Heart right ventricle (tissue), 16 donors: ENCODE results near the gene SFRP5. TPM values are rescaled to one million over a fixed set of nuclear protein-coding genes. Genes with fewer than 3 reads are reported as not detected.

Source experiments
- ATAC-seq, 8 donors: fragments of 200-7000 bp; cut with Tn5 transposase; one replicate each; pipeline ENCODE4 v1.9.1; 2020; ENCODE audit warnings: mild to moderate bottlenecking in 8 of 8, moderate library complexity in 8 of 8, moderate number of reproducible peaks in 1 of 8
- DNase-seq, 2 donors: peaks; one replicate each; pipeline ENCODE4 v3.0.0-alpha.2; 2020
- H3K27ac ChIP-seq, 10 donors: fragments of 200-600 bp; sonication (generic) in 2 of 10; one replicate each; pipeline versions ENCODE4 v1.5.0 to v1.8.0; 2020 to 2022; ENCODE audit warnings: mild to moderate bottlenecking in 3 of 10
- H3K27me3 ChIP-seq, 7 donors: fragments of 200-600 bp; one replicate each; pipeline ENCODE4 v1.8.0; 2021 to 2022; ENCODE audit warnings: mild to moderate bottlenecking in 2 of 7
- H3K36me3 ChIP-seq, 9 donors: fragments of 200-600 bp; sonication (generic) in 1 of 9; one replicate each; pipeline versions ENCODE4 v1.5.0 to v1.8.0; 2020 to 2022; ENCODE audit warnings: mild to moderate bottlenecking in 2 of 9
- H3K4me1 ChIP-seq, 9 donors: fragments of 200-600 bp; sonication (generic) in 1 of 9; one replicate each; pipeline versions ENCODE4 v1.5.0 to v1.8.0; 2020 to 2022; ENCODE audit warnings: mild to moderate bottlenecking in 4 of 9
- H3K4me3 ChIP-seq, 10 donors: fragments of 200-600 bp; sonication (generic) in 2 of 10; one replicate each; pipeline versions ENCODE4 v1.5.0 to v1.8.0; 2020 to 2022; ENCODE audit warnings: mild to moderate bottlenecking in 7 of 10, moderate library complexity in 2 of 10
- H3K9me3 ChIP-seq, 11 donors: fragments of 200-600 bp in 10 of 11; sonication (generic) in 2 of 11; one replicate each; pipeline versions ENCODE4 v1.5.0 to v1.8.0; 2013 to 2022; ENCODE audit warnings: mild to moderate bottlenecking in 2 of 11, control low read depth in 1 of 11, moderate library complexity in 1 of 11
- WGBS, 2 donors: extraction: QIAGEN DNeasy Blood & Tissue Kit; methylation state at CpG; one replicate each; pipeline ENCODE4 v1.1.7; 2013; ENCODE audit warnings: inconsistent platforms in 1 of 2; 5-methylcytosine and 5-hydroxymethylcytosine counted together
- intact Hi-C, 10 donors: fragments of 100-400 bp; cut with DNase I; formaldehyde crosslinking; loops; one replicate each; pipeline versions ENCODE4 v1.11.1 to v1.14.2; 2022
- polyA plus RNA-seq, 2 donors: library from polyadenylated mRNA; stranded (reverse); fragments of 200-250 nt; gene quantifications; one replicate each; pipeline ENCODE4 v1.2.3, GENCODE V29; 2013
- total RNA-seq, 10 donors: library from RNA; stranded (reverse); fragmentation: NEBNext Ultra II Directional in 3 of 10; extraction: Animal tissue kit (Norgen Biotek cat#: 25700) in 3 of 10; gene quantifications; one replicate each; pipeline versions ENCODE4 v1.2.1 to v1.2.4, GENCODE V29; 2021 to 2023
- TF ChIP-seq, protein P1 (sequence below), 9 donors: fragments of 200-600 bp; sonication (generic) in 2 of 9; IDR thresholded peaks; one replicate each; pipeline versions ENCODE4 v1.5.0 to v1.8.0; 2021 to 2022; ENCODE audit warnings: antibody characterized with exemption in 9 of 9, mild to moderate bottlenecking in 5 of 9, moderate library complexity in 1 of 9
- donor health status: Arrhythmogenic right ventricular cardiomyopathy.
- donor health status: ischemic (EF 13 %, LVEDD 7.1; RV severe dilation, severe dysfunction).
- donor health status: healthy with polysubstance abuse.
- donor health status: DM: no; HTN: yes; CAD: no.
- donor health status: DM: no; HTN: no; CAD: no.
- donor health status: ischemic (EF 25% LVEDD 6.9; RV normal size, moderate dysfunction).
- donor health status: ischemic (EF 25% LVEDD 5.7; RV mildly dilated, moderate dysfunction).
- donor health status: healthy.
- donor health status: DM: yes; HTN: yes; CAD: no.
- donor health status: Ischemic cardiomyopathy.
- donor health status: ischemic (EF 35%, LVEDD 5.7; RV mildly dilated, moderate dysfunction).
- donor health status: nonischemic (EF 11% LVEDD 7.7; RV severe dilation, severe dysfunction).
- donor health status: DM: yes; HTN: yes; CAD: no.
- donor health status: PGD.
- donor health status: ischemic (EF 29% LVEDD 5.4; RV normal size, mild dysfunction).
- donor health status: nonischemic (EF 23%, LVEDD 6.1; RV moderate dilation, normal function).

The SFRP5 gene
- total and polyA plus RNA-seq, 12 donors: 0.19 to 4.3 (median 1.0) TPM; not detected in 2

DNA sequence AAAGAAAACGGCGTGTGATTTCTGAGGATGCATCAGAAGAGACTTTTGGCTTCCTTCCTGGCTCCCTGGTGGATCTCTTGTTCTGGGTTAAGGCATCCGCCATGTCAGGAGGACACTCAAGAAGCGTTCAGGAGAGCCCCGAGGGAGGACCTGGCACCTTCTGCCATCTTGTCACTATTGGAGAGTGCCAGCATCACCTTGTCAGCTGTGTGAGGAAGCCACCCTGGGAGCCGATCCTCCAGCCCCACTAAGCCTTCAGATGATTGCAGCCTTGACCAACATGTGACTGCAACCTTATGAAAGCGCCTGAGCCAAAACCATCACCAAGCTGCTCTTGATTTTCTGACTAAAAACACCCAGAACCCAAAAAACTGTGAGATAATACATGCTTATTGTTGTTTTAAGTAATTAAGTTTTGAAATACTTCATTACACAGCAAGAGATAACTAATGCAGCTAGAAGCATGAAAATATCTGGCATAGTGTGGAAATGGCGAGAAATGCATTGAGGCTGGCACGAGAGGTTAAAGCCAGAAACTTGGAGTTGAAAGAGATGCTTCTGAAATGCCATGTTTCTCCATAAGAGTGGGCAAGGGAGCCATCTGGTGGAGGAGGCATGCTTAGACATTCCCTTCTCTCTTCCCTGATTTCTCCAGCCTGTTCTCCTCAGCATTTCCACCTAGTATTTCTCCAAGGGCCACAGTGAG, 40.3 kb downstream of the SFRP5 start:
- H3K4me1 ChIP-seq: peaks cover 0 to 10% (median 1%) of the 10 kb centered on the region in 9 donors
- 60 to 66% methylated on average over 9 of the region's 9 CpGs for WGBS, 2 donors
- no peaks in the 10 kb centered on the region for H3K36me3 ChIP-seq
- H3K27ac ChIP-seq: no peak overlapping the region
- DNase-seq (peak in 1 of 2 donors; percentile 79), ATAC-seq (peak in 7 of 8 donors; percentile 62 to 77 (median 74))
- no peak overlapping the region for H3K4me3 ChIP-seq
- TF ChIP-seq, protein P1, sequence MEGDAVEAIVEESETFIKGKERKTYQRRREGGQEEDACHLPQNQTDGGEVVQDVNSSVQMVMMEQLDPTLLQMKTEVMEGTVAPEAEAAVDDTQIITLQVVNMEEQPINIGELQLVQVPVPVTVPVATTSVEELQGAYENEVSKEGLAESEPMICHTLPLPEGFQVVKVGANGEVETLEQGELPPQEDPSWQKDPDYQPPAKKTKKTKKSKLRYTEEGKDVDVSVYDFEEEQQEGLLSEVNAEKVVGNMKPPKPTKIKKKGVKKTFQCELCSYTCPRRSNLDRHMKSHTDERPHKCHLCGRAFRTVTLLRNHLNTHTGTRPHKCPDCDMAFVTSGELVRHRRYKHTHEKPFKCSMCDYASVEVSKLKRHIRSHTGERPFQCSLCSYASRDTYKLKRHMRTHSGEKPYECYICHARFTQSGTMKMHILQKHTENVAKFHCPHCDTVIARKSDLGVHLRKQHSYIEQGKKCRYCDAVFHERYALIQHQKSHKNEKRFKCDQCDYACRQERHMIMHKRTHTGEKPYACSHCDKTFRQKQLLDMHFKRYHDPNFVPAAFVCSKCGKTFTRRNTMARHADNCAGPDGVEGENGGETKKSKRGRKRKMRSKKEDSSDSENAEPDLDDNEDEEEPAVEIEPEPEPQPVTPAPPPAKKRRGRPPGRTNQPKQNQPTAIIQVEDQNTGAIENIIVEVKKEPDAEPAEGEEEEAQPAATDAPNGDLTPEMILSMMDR (IDR thresholded peaks at IDR 0.05): peak; percentile 52 to 94 (median 84)
- no peaks in the 10 kb centered on the region for H3K9me3 ChIP-seq
- intact Hi-C loops: loop anchor here in 9 of 10 donors (1.0 to 5.0 kb wide), 11 partner anchors 19 to 55 kb away; partner anchors contain the start of gene MARVELD1 (in 1 of the 9)
- no peaks in the 10 kb centered on the region for H3K27me3 ChIP-seq

DNA sequence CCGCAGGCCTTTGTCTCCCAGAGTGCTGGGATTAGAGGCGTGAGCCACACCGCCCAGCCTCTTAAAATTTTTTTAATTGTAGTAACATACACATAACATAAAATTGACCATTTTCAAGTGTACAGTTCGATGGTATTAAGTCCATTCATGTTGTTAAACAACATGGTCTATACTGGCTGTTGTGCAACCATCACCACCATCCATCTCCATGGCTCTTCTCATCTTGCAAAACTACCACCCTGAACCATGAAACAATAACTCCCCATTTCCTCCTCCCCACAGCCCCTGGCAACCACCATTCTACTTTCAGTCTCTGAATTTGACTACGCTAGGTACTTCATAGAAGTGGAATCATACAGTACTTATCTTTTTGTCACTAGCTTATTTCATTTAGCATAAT, 42.8 kb downstream of the SFRP5 start:
- Histone ChIP-seq H3K36me3 (no peaks in the 10 kb centered on the region), H3K9me3 (no peaks in the 10 kb centered on the region), H3K4me1 (peaks cover 0 to 10% (median 0%) of the 10 kb centered on the region in 9 donors), H3K27ac (no peak overlapping the region), H3K4me3 (no peak overlapping the region), H3K27me3 (no peaks in the 10 kb centered on the region)
- no peak for ATAC-seq
- DNase-seq: no peak
- intact Hi-C loops: no loop called here
- TF ChIP-seq, protein P1 (IDR thresholded peaks at IDR 0.05): no peak
- WGBS, 2 donors: 94% methylated on average over 5 of the region's 5 CpGs

DNA sequence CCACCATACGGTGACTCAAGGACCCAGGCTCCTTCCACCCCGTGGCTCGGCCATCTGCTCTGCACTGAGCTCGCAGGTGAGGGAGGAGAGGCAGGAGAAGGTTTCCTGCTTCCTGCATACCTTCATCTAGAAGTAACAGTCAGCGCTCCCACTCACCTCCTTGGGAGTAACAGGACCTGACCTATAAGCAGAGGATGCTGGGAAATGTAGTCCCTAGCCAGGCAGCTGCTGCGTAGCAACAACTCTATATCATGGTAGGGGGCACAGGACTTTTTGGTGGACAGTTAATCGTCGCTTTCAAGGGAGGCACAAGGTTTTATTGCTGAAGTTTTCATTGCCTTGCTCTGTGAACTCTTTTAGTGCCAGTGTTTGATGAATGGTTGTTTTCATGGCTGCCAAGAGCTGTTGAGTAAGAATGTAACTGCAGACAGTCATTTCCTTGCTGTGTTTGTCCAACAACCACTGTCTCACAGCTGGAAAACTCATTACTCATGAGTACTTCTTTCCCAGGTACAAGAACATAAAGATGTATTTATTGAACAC, 45.1 kb downstream of the SFRP5 start:
- WGBS, 2 donors: 27 to 37% methylated on average over 8 of the region's 8 CpGs
- ATAC-seq: peak in 7 of 8 donors; percentile 22 to 75 (median 48)

DNA sequence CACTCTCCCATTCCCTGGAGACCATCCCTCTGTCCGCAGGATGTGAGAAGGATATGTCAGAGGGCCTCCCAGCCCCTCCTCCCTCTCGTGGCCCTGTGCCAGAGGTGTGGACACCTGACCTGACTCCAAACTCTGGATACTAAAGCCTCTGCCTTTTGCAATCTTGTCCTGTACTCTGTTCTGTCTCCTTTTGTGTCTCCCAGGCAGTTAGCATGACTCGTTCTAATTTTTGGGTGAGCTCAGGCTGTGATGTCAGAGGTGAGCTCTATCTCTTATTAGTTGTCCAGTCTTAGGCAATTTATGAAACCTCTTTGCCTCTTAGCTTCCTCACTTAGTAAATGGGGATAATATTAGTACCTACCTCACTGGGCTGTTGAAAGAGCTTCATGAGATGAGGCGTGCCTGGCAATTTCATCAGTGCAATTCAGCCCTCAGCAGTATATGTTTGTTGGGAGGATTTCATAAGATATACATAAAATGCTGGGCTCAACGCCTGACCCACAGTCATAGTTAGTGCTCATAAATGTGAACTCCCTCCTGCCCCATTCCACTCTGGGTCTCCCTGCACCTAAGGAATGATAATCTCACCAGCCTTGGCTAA, 47.4 kb downstream of the SFRP5 start:
- Histone ChIP-seq H3K27me3 (no peaks in the 10 kb centered on the region), H3K36me3 (no peaks in the 10 kb centered on the region), H3K9me3 (no peaks in the 10 kb centered on the region), H3K27ac (no peak overlapping the region), H3K4me3 (no peak overlapping the region), H3K4me1 (peaks cover 0 to 10% (median 3%) of the 10 kb centered on the region in 9 donors)
- ATAC-seq (peak in 1 of 8 donors; percentile 43), DNase-seq (no peak)
- intact Hi-C loops: no loop called here
- TF ChIP-seq, protein P1 (IDR thresholded peaks at IDR 0.05): no peak
- WGBS, 2 donors: 65 to 76% methylated on average over 5 of the region's 5 CpGs

More for the DNA sequence above, 45.1 kb downstream of the SFRP5 start:
- peak overlapping the region in 2 of 10 donors; percentile 4 to 25 for H3K4me3 ChIP-seq
- peak overlapping the region in 2 of 10 donors; percentile 13 to 52 for H3K27ac ChIP-seq
- TF ChIP-seq, protein P1 (IDR thresholded peaks at IDR 0.05): no peak
- no peak for DNase-seq
- H3K9me3 ChIP-seq: no peaks in the 10 kb centered on the region
- peaks cover 0 to 10% (median 0%) of the 10 kb centered on the region in 9 donors for H3K4me1 ChIP-seq
- intact Hi-C loops: no loop called here
- H3K27me3 ChIP-seq: no peaks in the 10 kb centered on the region
- H3K36me3 ChIP-seq: no peaks in the 10 kb centered on the region
